Activated CD4-positive, CD25-positive, alpha-beta regulatory T cell treated with anti-CD3 and anti-CD28 coated beads, Interleukin-2, amount 50 U/mL, for 72 hours (primary cell): Measurements from ENCODE around the gene IRF4.
"Not testable (repeated sequence)": the region's sequence is repeated elsewhere in the genome, so short reads cannot be mapped to it uniquely, and the experiment has no call there.

ENCODE experiments used
- DNase-seq: peaks from one replicate; pipeline ENCODE4 v3.0.0; 2021

Gene IRF4

DNA sequence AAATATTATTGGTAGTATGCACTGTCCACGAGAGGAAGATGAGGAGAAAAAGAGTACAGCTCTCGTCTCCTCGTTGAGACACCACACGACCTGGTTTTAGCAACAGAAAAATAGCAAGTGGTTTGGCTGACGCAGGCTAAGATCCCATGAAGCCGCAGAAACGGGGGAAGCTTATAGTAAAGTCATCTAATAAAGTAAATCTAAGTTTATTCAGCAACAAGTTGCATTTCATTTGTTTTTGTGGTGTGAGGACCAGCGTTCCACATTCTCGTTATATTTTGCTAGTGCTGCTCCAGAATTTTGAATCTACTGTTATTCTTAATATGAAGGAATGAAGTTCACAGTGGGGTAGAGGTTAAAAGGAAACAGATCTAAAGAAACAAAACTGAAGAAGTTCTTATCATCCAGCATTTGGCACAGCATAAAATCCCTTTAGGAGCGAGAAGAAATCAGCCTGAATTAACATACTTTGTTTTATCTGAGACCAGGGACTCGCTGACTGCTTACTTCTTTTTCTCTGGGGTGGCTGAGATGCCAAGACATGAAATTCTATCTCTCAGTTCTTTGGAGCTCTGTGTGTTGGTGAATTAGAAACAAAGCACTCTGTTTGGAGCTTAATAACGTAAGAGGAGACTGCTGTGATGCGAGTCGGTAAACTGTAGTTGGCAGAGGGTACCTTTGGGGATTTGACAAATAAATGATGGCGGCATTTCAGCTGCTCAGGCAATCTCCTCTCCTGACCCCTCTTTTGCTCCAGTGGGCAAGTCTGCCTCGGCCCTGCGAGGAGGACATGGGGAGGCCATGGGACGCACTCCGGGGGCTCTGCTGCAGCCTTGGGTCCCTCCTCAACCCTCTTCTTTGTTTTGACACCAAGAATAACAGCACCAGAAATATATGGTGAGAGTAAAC, 24.9 kb upstream of the IRF4 start:
- no peak for DNase-seq

DNA sequence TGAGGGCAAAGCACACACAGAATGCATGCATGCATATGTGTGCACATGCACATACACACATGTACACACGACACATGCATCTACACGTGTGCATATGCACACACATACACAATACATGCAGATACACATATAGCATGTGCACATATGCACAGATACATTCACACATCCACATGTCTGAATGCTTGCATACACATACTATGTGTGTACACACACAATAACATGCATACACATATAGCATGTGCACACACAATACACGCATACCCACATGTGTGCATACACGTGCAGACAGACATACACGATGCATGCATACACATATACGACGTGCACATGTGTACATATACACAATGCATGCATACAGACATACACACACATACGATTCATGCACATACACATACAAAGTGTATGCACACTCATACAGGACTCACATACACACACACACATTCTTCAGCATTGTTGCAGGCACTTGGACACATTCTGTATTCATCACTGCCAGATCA, 24.2 kb upstream of the IRF4 start:
- DNase-seq, result no peak

DNA sequence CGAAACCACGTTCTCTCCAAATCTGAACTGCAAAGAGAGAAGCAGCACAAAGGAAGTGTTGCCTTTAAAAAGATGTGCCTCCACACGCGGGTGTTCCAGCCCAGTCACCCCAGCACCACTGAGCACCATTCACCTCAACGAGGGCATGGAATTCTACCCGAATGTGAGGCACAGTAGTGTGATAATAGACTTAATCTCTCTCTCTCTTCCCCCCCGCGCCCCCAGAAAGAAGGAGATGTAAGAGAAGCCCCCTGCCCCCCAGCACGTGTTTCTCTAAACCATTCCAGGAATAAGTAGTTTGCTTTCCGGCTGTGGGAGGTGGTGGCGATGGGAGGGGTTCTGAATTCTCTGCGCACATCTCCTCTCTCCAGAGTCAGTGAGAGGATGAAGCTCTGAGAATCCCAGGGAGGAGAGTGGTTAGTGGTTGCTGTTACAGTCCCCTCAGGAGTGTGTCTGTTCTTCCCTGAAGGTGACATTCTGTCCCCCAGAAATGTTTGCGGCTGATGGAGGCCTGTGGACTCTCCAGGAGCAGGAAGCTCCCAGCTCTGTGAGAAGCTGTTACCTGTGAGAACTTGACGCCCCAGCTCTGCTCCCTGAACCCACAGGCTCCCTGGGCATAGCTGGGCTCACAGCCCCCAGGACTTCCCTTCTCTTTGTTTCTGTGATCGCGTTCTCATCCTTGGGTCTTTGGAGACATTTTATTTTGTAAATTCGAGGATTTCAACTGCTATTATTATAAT, 23.5 kb upstream of the IRF4 start:
- DNase-seq, result no peak

DNA sequence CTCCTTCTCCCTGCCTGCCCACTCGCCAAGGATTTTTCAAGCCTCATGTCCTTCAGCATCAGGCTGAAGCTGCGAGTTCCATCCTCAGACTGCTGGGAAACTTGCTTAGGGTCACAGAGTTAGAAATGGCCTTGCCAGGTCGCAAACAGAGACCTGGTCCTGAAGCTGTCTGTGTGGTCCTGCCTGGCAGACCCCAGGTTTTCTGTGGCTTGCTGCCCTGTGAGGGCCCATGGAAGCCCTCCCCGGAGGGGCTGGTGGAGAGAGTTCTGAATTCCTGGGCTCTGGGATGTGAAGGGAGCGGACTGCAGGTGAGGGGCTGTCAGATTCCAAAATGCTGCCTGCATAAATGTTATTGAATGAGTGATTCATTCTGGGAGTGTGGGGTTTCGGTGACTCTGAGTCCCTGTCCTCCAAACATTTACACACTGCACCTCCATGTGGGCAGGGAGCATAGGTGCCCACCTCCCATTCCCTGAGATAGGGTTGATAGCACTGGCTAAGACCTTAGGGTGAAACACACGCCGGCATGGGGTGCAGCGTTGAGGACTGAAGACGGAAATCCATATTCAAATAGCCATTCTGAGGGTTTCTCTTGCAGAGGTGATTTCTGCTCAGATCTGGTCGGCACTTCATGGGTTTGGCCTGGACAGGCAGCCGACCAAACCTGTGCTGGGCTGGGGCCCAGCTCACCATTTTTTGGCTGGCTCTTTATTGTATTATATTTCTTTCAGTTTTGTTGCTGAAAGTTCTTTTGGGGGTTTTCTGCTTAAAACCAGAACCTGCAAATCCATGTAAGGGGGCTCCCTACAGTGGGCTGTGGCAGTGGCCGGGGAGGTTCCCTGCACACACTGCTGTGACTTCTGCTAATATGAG, 21.8 kb upstream of the IRF4 start:
- DNase-seq, result no peak

DNA sequence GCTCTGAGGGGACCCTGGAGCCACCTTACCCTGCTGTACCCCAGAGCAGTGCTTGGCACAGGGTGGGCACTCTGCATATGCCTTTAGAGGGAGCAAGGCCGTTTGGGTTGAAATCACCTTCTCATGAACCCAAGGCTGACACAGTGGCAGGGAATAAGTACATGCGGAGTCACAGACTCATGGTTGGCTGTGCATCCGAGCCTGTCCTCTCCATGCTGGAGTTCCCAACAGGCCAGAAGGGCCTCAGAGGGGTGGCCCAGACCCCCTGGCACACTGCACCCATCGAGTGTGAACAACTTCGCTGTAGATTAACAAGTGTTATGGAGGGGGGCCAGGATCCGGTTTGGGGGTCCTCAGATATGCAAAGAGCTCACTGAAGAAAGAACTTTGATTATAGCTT, 21.0 kb upstream of the IRF4 start:
- no peak for DNase-seq

DNA sequence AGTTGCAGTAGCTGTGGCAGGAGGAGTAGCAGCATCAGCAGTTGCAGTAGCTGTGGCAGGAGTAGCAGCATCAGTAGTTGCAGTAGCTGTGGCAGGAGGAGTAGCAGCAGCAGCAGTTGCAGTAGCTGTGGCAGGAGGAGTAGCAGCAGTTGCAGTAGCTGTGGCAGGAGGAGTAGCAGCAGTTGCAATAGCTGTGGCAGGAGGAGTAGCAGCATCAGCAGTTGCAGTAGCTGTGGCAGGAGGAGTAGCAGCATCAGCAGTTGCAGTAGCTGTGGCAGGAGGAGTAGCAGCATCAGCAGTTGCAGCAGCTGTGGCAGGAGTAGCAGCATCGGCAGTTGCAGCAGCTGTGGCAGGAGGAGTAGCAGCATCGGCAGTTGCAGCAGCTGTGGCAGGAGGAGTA, 19.7 kb upstream of the IRF4 start:
- DNase-seq, result not testable (repeated sequence)

DNA sequence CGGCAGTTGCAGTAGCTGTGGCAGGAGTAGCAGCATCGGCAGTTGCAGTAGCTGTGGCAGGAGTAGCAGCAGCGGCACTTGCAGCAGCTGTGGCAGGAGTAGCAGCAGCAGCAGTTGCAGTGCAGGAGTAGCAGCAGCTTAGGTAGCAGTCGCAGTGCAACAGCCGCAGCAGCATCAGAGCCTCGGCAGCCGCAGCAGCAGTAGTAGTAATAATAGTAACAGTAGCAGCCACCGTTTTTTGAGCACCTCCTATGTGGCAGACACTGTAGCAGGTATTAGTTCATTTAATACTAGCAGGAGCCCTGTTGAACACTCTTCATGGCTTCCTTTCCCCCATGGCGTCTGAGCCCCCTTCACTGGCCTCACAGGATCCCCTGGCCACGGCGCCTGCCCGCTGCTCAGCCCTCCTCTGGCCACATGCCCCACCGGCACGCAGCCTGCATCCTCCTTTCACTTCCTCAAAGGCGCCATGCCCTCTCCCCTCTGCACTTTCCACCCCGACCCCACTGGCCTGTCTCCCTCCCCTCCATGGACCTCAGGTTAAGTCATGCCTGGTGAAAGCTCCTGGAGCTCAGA, 19.1 kb upstream of the IRF4 start:
- no peak for DNase-seq

DNA sequence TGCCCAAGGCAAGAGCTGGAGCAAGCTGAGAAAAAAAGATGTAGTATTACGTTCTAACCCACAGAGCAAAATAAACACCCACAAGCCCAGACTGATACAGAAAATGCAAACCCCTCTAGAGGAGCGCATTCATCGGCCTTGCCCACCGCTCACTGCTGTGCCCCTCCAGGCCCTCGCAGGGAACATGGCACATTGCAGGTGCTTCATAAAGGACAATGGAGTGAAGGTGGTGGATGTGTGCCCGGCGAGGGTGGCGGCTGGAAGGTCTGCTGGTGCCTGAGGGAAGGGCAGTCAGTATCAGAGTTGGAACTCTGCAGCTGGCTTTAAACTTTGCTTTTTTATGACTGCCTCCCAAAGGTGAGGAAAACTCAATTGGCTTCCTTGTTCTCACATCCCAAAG, 18.5 kb upstream of the IRF4 start:
- DNase-seq, result no peak

DNA sequence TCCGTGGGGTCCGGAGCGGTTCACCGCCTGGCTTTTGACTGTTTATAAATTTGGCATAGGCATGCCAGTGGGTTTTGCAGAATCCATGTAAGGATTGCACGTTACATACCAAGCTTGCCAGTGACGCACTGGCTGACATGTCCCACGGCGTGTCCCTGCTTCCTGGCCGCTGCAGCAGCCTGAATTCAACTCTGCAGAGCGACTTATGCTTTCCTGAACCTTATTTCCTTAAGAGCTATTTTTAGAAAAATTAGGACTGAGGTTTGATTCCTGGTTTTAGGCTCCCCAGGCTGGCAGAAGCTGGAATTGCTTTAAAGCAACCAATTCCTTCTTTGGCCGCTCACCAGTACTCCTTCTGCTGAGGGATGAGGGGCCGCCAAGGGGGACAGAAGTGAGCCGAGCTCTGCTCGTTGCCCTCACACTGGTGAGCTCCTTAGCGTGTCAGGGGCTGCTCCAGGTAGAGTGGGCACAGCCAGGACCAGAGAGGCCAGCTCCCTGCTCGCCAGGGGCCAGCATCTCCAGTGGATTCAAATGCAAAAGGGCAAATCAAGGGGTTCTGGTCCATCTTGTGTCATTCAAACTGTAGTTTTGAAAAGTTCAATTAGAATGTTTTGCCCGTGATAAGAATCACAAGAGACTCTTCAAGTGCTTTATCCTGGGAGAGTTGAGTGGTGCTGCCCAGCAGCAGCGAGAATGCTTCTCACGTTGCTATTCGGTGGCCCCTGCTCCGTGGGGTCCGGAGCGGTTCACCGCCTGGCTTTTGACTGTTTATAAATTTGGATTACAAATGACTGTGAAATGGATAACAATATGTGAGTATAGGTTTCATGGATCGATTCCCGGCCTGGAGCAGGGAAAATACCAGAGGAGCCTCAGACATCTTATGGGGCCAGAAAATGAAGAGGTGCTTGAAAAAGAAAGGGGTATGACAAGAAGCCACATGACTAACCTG, 17.5 kb upstream of the IRF4 start:
- DNase-seq, result no peak

DNA sequence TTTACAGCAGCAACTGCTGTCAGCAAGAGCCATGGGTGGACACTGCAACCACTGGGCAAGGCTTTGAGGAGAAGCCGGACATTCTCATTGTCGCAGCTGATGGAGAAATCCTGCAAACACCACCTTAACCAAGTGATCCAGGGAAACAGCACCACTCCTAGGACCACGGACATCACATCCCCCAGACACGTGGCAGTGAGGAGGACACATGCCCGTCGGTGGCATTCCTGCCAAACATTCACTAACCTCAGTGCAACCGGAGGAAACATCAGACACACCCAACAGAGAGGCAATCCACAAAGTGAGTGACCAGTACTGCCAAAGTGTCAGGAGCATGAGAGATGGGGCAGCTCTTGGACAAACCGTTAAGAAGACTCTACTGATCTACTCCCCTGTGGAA, 16.6 kb upstream of the IRF4 start:
- DNase-seq, result no peak

DNA sequence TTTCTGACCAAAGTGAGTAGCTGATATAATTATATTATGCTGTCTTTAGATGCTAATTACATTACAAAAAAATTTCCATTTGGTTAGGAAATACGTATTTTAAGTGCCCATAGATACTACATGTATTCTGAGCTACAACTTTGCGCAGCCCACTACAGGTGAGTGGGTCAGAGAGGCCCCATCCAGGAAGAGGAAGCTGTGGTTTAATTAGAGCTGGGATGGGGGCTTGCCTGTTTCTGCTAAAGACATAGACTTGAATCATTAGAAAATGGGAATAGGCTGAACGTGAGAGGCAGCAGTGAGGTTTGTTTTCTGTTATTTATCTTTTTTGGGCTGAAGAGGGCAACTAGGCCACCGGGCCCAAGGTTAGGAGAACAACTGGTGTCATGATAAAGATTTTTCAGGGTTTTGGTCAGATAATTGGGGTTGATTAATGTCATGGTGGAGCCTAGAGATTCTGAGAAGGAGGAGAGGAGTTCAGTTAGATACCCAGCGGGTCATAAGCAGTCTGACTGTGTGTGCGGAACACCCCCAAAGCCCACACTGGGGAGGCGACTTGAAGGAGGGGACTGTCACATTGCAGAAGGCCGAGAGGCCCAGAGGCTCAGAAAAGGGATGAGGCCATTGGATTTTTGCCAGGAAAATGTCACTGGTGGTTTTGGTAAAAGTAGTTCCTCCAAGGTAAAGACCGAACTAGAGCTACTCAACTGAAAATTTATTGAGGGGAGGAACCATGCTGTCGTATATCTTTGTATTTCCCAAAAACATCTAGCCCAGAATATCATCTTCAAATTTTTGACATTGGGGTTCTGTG, 14.5 kb upstream of the IRF4 start:
- DNase-seq, result no peak

DNA sequence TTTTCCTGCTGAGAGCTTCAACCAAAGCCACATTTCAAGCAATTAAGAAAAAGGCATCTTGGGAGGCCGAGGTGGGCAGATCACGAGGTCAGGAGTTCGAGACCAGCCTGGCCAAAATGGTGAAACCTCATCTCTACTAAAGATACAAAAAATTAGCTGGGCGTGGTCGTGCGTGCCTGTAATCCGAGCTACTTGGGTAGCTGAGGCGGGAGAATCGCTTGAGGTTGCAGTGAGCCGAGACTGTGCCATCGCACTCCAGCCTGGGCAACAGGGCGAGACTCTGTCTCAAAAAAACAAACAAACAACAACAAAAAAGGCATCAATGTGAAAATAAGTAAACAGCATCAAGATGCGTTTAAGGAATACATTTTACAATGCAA, 13.9 kb upstream of the IRF4 start:
- not testable (repeated sequence) for DNase-seq

DNA sequence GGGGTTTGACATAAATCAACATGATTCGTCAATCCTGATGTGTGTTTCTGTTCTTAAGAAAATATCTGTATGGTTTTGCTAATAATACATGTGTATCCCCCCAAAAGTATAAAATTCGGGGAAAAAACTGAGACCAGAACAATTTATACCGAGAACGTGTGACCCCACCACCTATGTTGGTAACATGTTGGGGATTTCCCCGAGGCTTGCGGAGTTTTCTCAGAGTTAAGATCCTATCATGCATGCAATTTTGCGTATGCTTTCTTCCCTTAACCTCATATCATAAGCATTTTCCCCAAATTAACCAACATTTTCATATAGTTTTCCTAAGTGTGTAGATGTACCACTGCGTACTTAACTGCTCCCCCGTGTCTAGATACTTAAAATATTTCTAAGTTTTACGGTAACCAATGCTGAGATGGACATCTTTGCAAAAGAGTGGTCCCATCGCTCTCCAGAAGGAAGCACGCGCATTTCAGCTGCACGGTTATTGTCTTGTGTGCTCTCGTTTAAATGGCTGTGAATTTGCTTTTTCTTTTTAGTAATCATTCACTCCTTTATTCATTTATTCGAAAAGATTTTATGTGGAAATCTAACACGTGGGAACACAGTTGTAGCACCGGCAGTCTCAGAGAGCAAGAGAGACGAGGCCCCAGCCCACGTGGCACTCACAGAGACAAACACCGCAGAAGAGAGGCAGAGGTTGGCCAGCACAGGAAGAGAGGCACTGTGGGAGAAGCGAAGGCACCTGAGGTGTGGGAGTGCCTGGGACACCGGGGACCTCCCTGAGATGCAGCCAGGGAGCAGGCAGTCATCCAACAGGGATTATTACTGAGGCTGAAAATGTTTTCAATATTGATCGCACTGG, 13.2 kb upstream of the IRF4 start:
- no peak for DNase-seq

DNA sequence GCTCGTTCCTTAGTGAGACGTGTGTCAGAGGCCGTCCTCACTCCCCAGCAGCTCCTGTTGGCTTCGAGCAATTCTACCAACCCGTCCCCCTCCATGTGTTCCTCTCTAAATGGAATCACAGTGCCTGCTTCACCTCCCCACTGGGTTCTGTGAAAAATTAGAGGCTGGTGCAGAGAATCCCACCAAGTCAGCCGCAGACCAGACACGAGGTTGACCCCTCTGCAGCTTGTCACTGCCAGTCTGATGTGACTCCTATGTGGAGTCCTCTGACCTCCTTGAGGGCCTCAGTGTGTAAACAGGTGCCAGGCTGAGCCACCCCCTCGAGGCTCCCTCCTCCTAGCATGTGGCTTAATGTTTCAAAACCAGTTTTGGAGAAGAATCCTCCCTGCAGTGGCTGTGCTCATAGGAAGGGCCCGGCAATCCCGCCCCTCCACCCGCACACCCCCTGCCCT, 12.6 kb upstream of the IRF4 start:
- no peak for DNase-seq

DNA sequence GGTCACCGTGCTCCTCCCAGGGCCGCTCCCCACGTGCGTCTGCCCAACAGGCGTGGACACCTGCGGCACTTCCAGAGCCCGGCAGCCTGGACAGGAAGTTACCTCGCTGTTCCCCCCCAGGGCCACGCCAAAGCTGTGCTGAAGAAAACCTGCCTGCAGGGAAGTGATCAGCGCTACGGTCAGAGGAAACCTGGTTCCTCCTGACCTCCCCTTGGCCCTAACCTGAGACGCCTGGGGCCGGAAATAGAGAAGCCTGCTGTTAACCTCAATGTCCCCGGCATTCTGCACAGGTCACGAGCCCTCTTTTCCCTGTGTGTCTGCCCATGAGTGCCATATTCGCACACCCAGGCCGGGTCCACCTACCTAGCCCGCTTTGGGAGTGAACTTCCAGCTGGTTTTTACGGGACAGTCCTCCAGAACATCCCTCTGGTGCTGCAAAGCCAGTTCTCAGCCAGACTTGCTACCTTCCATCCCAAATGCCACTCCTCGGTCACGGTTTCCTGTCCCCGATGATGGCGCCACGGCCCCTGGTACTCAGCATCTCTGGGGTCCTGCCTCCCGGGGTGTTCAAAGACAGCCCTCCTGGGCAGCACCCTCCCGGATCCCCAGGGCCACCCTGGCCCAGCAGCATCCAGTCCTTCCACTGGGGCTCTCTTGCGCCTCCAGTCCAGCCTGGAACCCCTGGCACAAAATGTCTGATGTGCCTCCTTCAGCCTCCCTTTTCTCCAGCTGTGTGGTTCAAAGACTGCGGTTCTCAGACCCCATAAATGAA, 12.0 kb upstream of the IRF4 start:
- no peak for DNase-seq

DNA sequence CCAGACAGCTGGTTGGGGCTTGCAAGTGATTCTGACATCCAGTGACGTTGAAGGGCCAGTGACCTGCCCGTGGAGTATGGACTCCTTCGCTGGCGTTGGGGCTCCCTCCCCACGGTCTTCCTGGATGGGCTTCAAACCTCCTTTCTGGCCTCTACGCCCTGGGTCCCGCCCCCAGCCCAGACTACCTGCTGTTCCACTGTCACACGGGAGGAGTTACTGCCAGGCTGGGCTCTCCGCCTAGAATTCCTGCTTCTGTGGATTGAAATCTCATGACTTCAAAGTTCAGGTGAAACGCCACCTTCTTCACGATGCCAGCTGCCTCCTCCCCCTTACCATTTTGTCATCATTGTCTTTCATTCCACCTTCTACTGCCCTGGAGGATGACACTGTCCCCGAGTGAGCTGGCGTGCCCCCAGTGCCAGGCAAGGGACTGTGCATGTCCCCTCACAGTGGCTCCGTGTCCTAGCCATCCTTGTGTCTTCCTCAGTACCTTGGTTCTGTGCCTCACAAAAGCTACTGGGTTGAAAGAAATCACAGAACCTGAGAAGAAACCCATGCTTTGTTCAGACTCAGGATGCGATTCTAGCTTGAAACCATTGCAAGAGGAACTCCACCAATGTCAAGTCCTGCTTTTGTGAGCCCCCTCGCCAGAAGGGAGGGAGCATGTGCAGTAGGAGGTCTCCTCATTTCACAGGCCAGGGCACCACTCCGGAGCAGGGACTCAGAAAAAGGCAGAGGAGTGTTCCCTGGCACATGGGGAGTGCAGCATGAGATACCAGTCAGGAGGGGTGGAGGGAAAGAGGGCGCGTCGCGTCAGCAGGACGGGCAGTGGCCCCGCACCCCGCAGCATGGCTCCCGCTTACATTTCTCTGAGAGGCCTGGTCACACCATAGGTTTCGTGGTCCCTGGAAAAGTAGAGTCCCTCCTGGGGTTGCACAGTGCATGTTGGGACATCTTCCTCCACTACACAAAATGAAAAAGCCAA, 11.0 kb upstream of the IRF4 start:
- no peak for DNase-seq

DNA sequence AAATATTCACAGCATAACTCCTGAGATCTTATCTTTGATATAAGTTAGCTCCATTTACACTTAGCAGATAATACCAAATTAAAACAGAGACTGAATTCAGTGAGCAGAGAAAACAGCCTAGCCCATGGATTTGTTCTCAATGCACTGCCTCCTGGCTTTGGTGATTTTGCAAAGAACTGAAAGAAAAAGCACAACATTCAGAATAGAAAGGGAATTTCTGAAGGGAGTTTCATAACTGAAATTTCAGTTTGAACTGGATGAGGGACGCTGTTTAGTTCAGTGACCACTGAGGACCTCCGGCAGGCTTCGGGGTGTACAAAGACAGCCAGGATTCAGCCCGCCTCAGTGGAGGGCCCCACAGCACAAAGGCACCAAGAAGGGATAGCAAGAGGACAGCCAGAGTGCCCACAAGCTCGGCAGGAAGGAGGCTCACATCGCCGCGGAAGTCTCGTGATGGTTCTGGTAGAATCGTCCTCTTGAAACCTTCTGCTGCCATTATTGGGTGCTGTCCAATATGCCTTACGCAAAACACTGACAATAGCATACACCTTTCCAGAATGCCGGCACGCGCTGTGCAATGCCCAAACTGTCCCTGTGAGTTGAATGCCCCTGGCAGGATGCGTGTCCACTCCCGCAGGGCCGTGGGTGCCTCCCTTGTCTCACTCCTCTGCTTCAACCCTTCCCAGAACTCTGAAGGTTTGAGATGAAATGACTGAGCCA, 9.7 kb upstream of the IRF4 start:
- DNase-seq, result peak; percentile 27
